ENCODE results near the gene ZCCHC10. TPM values are rescaled to one million over a fixed set of nuclear protein-coding genes. Genes with fewer than 3 reads are reported as not detected.
A peak's percentile ranks its signal among the peaks of the same experiment; 100 is the strongest.

ZCCHC10 gene
- total and polyA plus RNA-seq, 9 of the 15 experiments (the other 6 are each of a cell fraction or from before 2014, with no cell fraction given), result 11.9 to 146 (median 51.8) TPM

DNA sequence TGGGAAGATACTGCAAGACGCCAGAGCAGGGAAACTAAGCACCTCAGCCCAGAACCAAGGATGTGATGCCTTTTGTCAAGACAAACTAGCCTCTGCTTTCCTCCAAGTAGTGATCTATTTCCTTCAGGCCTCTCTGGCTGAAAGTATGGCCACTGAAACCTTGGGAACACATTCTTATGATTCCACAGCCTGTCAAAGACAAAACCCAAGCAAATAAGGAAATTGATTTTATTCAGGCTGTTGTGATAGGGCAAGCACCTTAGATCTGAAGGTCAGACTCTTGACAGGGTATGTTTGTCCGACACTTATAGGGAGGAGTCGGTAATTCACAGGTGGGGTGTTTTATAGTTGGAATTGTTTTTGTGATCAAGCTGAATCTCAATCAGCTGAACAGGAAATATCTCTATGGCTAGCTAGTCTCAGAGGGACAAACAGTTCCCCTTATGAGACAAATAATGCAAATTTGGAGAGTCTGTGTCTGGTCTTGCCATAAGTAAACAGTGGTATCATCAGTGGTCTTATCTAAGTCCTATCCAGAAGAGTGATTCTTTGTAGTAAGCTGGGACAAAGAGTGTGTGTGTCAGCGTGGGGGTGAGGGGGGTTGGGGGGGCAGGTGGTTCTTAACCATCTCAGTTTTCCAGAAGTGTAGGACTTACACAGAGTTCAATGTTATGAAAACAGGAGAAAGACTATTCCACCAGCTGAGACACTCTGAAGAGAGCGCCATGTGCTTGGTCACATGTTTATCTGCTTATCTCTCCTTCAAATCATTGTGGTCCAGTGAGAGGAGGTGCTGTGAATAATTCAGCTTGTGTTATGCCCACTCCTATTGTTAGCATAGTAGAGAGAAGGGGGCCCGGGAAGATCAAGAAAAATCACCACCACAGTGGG lies 6.7 kb upstream of the ZCCHC10 start (continued):
- TF ChIP-seq MITF (IDR thresholded peaks at IDR 0.05) (peak; percentile 83), TAF1 (IDR thresholded peaks at IDR 0.05; ENCODE audit: control insufficient read depth, extremely low read depth, insufficient read depth, low read length, severe bottlenecking) (no peak), YBX1 (IDR thresholded peaks at IDR 0.05) (no peak), ZNF830 (CRISPR knock-in tag; IDR thresholded peaks at IDR 0.05) (no peak), CEBPG (CRISPR knock-in tag; IDR thresholded peaks at IDR 0.05) (no peak), CEBPG (tag; conservative IDR thresholded peaks at IDR 0.05 in 1 of 2, IDR thresholded peaks at IDR 0.05 in 1 of 2) (no peak), E2F8 (IDR thresholded peaks at IDR 0.05; ENCODE audit: low read depth, partially characterized antibody) (no peak), ZNF217 (CRISPR knock-in tag; IDR thresholded peaks at IDR 0.05) (no peak), ELK1 (CRISPR knock-in tag; IDR thresholded peaks at IDR 0.05) (no peak), MAFG (tag; conservative IDR thresholded peaks at IDR 0.05) (no peak), NR3C1 (CRISPR knock-in tag; IDR thresholded peaks at IDR 0.05) (no peak)
- TF ChIP-seq, protein P1, sequence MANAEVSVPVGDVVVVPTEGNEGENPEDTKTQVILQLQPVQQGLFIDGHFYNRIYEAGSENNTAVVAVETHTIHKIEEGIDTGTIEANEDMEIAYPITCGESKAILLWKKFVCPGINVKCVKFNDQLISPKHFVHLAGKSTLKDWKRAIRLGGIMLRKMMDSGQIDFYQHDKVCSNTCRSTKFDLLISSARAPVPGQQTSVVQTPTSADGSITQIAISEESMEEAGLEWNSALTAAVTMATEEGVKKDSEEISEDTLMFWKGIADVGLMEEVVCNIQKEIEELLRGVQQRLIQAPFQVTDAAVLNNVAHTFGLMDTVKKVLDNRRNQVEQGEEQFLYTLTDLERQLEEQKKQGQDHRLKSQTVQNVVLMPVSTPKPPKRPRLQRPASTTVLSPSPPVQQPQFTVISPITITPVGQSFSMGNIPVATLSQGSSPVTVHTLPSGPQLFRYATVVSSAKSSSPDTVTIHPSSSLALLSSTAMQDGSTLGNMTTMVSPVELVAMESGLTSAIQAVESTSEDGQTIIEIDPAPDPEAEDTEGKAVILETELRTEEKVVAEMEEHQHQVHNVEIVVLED (CRISPR knock-in tag; IDR thresholded peaks at IDR 0.05), result no peak
- TF ChIP-seq, protein P2, sequence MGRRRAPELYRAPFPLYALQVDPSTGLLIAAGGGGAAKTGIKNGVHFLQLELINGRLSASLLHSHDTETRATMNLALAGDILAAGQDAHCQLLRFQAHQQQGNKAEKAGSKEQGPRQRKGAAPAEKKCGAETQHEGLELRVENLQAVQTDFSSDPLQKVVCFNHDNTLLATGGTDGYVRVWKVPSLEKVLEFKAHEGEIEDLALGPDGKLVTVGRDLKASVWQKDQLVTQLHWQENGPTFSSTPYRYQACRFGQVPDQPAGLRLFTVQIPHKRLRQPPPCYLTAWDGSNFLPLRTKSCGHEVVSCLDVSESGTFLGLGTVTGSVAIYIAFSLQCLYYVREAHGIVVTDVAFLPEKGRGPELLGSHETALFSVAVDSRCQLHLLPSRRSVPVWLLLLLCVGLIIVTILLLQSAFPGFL (CRISPR knock-in tag; IDR thresholded peaks at IDR 0.05), result no peak
- TF ChIP-seq, protein P3, sequence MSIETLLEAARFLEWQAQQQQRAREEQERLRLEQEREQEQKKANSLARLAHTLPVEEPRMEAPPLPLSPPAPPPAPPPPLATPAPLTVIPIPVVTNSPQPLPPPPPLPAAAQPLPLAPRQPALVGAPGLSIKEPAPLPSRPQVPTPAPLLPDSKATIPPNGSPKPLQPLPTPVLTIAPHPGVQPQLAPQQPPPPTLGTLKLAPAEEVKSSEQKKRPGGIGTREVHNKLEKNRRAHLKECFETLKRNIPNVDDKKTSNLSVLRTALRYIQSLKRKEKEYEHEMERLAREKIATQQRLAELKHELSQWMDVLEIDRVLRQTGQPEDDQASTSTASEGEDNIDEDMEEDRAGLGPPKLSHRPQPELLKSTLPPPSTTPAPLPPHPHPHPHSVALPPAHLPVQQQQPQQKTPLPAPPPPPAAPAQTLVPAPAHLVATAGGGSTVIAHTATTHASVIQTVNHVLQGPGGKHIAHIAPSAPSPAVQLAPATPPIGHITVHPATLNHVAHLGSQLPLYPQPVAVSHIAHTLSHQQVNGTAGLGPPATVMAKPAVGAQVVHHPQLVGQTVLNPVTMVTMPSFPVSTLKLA (conservative IDR thresholded peaks at IDR 0.05), result peak; percentile 60 to 79; a peak in 3 of 4 replicates
